Measurements from ENCODE around the gene GOLGA6L24. TPM values are rescaled to one million over a fixed set of nuclear protein-coding genes. Genes with fewer than 3 reads are reported as not detected.
"Not testable (repeated sequence)": the region's sequence is repeated elsewhere in the genome, so short reads cannot be mapped to it uniquely, and the experiment has no call there.

GOLGA6L24 gene, protein sequence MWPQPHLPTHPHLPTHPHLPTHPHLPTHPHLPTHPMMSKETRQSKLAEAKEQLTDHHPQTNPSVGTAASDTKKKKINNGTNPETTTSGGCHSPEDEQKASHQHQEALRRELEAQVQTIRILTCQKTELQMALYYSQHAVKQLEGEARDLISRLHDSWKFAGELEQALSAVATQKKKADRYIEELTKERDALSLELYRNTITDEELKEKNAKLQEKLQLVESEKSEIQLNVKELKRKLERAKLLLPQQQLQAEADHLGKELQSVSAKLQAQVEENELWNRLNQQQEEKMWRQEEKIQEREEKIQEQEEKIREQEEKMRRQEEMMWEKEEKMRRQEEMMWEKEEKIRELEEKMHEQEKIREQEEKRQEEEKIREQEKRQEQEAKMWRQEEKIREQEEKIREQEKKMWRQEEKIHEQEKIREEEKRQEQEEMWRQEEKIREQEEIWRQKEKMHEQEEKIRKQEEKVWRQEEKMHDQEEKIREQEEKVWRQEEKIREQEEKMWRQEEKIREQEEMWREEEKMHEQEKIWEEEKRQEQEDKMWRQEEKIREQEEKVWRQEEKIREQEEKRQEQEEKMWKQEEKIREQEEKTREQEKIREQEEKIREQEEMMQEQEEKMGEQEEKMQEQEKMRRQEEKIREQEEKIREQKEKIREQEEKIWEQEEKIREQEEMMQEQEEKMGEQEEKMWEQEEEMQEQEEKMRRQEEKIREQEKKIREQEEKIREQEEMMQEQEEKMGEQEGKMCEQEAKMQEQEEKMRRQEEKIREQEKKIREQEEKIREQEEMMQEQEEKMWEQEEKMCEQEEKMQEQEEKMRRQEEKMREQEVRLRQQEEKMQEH
- total RNA-seq (2022) (not detected in 2 replicates), Bru-seq, nascent RNA (not detected), BruChase-seq, experiment 1, labeled RNA remaining after a 2-hour chase (not detected), BruChase-seq, experiment 2, labeled RNA remaining after a 6-hour chase (not detected)
- long read RNA-seq: 0 reads

DNA sequence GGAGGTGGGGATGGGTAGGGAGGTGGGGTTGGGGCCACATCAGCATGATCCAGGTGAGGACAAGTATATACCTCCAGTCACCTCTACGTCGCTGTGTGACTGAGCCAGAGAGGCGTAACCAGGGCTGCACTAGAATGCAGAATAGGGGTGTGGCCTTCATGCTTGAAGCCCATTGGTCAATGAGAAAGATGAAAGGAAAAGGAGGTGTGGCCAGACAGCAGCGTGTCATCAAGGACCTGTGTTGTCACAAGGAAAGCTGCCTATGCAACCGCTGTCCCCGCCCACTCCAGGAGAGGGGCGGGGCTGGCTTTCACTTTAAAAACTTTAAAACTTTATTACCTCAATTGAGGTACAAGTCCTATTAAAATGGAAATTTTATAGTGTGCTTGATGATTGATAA lies at the start of gene GOLGA6L24:
GOLGA6L24 (minus strand) TSS at position 101 of the 400 bp plus-strand sequence; CDS start at position 40, 61 bp downstream.
- BruUV-seq (replicated peaks); DNase-seq; H3K4me1 ChIP-seq; H3K27me3 Mint-ChIP-seq (ENCODE audit: insufficient read depth, unreplicated experiment); H3K36me3 Mint-ChIP-seq (ENCODE audit: insufficient read depth, unreplicated experiment); CTCF ChIA-PET; H3K4me3 ChIP-seq (ENCODE audit: low read depth, low read length); H3K27ac Mint-ChIP-seq (ENCODE audit: unreplicated experiment); H3K9me3 ChIP-seq; H3K4me3 Mint-ChIP-seq (ENCODE audit: unreplicated experiment); H3K36me3 ChIP-seq (ENCODE audit: control insufficient read depth, insufficient read depth, low read length); POLR2A ChIA-PET; H3K9me3 Mint-ChIP-seq (ENCODE audit: unreplicated experiment); H3K4me1 Mint-ChIP-seq (ENCODE audit: low read depth, unreplicated experiment); intact Hi-C loops (cut with micrococcal nuclease; ENCODE audit: unreplicated experiment); H3K27me3 ChIP-seq (replicated peaks; ENCODE audit: control insufficient read depth, insufficient read depth, low read length): not testable (repeated sequence)

- H3K27me3 ChIP-seq (replicated peaks; ENCODE audit: control insufficient read depth, insufficient read depth, low read length); CTCF ChIA-PET; H3K4me3 ChIP-seq (ENCODE audit: low read depth, low read length); H3K4me1 Mint-ChIP-seq (ENCODE audit: low read depth, unreplicated experiment); H3K27ac Mint-ChIP-seq (ENCODE audit: unreplicated experiment); DNase-seq; H3K36me3 Mint-ChIP-seq (ENCODE audit: insufficient read depth, unreplicated experiment); H3K9me3 ChIP-seq; H3K4me3 Mint-ChIP-seq (ENCODE audit: unreplicated experiment); intact Hi-C loops (cut with micrococcal nuclease; ENCODE audit: unreplicated experiment); H3K36me3 ChIP-seq (ENCODE audit: control insufficient read depth, insufficient read depth, low read length); H3K27me3 Mint-ChIP-seq (ENCODE audit: insufficient read depth, unreplicated experiment); POLR2A ChIA-PET; H3K9me3 Mint-ChIP-seq (ENCODE audit: unreplicated experiment); H3K4me1 ChIP-seq; BruUV-seq (replicated peaks): not testable (repeated sequence)
Observed at GRCh38 chr15:28402774-28403435, 45.0 kb upstream of the GOLGA6L24 start.

- H3K4me1 ChIP-seq; H3K4me3 Mint-ChIP-seq (ENCODE audit: unreplicated experiment); H3K4me1 Mint-ChIP-seq (ENCODE audit: low read depth, unreplicated experiment); H3K27ac Mint-ChIP-seq (ENCODE audit: unreplicated experiment); H3K9me3 ChIP-seq; H3K36me3 Mint-ChIP-seq (ENCODE audit: insufficient read depth, unreplicated experiment); H3K27me3 ChIP-seq (replicated peaks; ENCODE audit: control insufficient read depth, insufficient read depth, low read length); intact Hi-C loops (cut with micrococcal nuclease; ENCODE audit: unreplicated experiment); DNase-seq; H3K4me3 ChIP-seq (ENCODE audit: low read depth, low read length); BruUV-seq (replicated peaks); H3K9me3 Mint-ChIP-seq (ENCODE audit: unreplicated experiment); CTCF ChIA-PET; H3K27me3 Mint-ChIP-seq (ENCODE audit: insufficient read depth, unreplicated experiment); H3K36me3 ChIP-seq (ENCODE audit: control insufficient read depth, insufficient read depth, low read length); POLR2A ChIA-PET: not testable (repeated sequence)
Observed at GRCh38 chr15:28396022-28396421, 38.1 kb upstream of the GOLGA6L24 start.

- intact Hi-C loops (cut with micrococcal nuclease; ENCODE audit: unreplicated experiment); H3K36me3 Mint-ChIP-seq (ENCODE audit: insufficient read depth, unreplicated experiment); H3K27ac Mint-ChIP-seq (ENCODE audit: unreplicated experiment); CTCF ChIA-PET; DNase-seq; H3K36me3 ChIP-seq (ENCODE audit: control insufficient read depth, insufficient read depth, low read length); H3K4me3 ChIP-seq (ENCODE audit: low read depth, low read length); H3K9me3 Mint-ChIP-seq (ENCODE audit: unreplicated experiment); H3K9me3 ChIP-seq; H3K27me3 Mint-ChIP-seq (ENCODE audit: insufficient read depth, unreplicated experiment); H3K4me1 Mint-ChIP-seq (ENCODE audit: low read depth, unreplicated experiment); H3K4me1 ChIP-seq; BruUV-seq (replicated peaks); H3K27me3 ChIP-seq (replicated peaks; ENCODE audit: control insufficient read depth, insufficient read depth, low read length); POLR2A ChIA-PET; H3K4me3 Mint-ChIP-seq (ENCODE audit: unreplicated experiment): not testable (repeated sequence)
Observed at GRCh38 chr15:28380053-28380452, 22.2 kb upstream of the GOLGA6L24 start.

DNA sequence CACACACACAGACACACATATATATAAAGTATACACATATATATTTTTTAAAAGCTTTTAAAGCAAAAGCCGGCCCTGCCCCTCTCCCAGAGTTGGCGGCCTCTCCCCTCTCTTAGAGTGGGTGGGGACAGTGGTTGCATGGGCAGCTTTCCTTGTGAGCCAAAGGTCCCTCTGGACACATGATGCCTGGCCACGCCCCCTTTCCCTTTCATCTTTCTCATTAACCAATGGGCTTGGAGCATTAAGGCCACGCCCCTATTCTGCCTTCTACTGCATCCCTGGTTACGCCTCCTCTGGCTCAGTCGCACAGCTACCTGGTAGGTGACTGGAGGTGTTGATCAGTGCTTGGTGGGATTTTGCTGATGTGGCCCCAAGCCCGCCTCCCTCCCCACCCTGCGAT lies 20.5 kb upstream of the GOLGA6L24 start, which contains the start of gene GOLGA8F:
GOLGA8F (plus strand) TSS at position 301 of the 400 bp plus-strand sequence; CDS start at position 399, 98 bp downstream.
- H3K27me3 ChIP-seq (replicated peaks; ENCODE audit: control insufficient read depth, insufficient read depth, low read length); H3K4me1 Mint-ChIP-seq (ENCODE audit: low read depth, unreplicated experiment); intact Hi-C loops (cut with micrococcal nuclease; ENCODE audit: unreplicated experiment); H3K4me3 Mint-ChIP-seq (ENCODE audit: unreplicated experiment); H3K4me1 ChIP-seq; H3K36me3 Mint-ChIP-seq (ENCODE audit: insufficient read depth, unreplicated experiment); H3K4me3 ChIP-seq (ENCODE audit: low read depth, low read length); H3K9me3 ChIP-seq; H3K27ac Mint-ChIP-seq (ENCODE audit: unreplicated experiment); DNase-seq; H3K27me3 Mint-ChIP-seq (ENCODE audit: insufficient read depth, unreplicated experiment); H3K36me3 ChIP-seq (ENCODE audit: control insufficient read depth, insufficient read depth, low read length); BruUV-seq (replicated peaks); H3K9me3 Mint-ChIP-seq (ENCODE audit: unreplicated experiment); CTCF ChIA-PET; POLR2A ChIA-PET: not testable (repeated sequence)

GRCh38 chr15:28365502-28365901 lies 7.6 kb upstream of the GOLGA6L24 start:
- BruUV-seq (replicated peaks); H3K27me3 ChIP-seq (replicated peaks; ENCODE audit: control insufficient read depth, insufficient read depth, low read length); H3K4me3 Mint-ChIP-seq (ENCODE audit: unreplicated experiment); H3K27ac Mint-ChIP-seq (ENCODE audit: unreplicated experiment); H3K9me3 Mint-ChIP-seq (ENCODE audit: unreplicated experiment); H3K9me3 ChIP-seq; CTCF ChIA-PET; intact Hi-C loops (cut with micrococcal nuclease; ENCODE audit: unreplicated experiment); H3K4me3 ChIP-seq (ENCODE audit: low read depth, low read length); H3K36me3 ChIP-seq (ENCODE audit: control insufficient read depth, insufficient read depth, low read length); POLR2A ChIA-PET; H3K4me1 Mint-ChIP-seq (ENCODE audit: low read depth, unreplicated experiment); H3K27me3 Mint-ChIP-seq (ENCODE audit: insufficient read depth, unreplicated experiment); H3K36me3 Mint-ChIP-seq (ENCODE audit: insufficient read depth, unreplicated experiment); H3K4me1 ChIP-seq: not testable (repeated sequence)
- peak in 1 of 2 experiments; percentile 14 for DNase-seq

Data from Caco-2 (cell line).